BJ (cell line): ENCODE measurements around the gene MRPL9. TPM values are rescaled to one million over a fixed set of nuclear protein-coding genes. Genes with fewer than 3 reads are reported as not detected.

ENCODE experiments used
- CTCF ChIA-PET: fragments of 350-600 bp; formaldehyde crosslinking; extraction: SDS; loops from one replicate; lab custom pipeline; 2021; ENCODE audit warnings: antibody characterized with exemption, inconsistent platforms; lab: Yijun Ruan, JAX
- POLR2A ChIA-PET: fragments of 300-600 bp; sonication (Branson Sonifier 250); formaldehyde crosslinking; extraction: SDS; loops from one replicate; lab custom pipeline; 2021; ENCODE audit warnings: antibody characterized with exemption; lab: Charles Lee
- DNase-seq: peaks from one replicate; pipeline ENCODE4 v3.0.0-alpha.2; 2011; ENCODE audit warnings: low read depth
- H3K27me3 ChIP-seq: 2 replicates; pipeline ENCODE4 v1.6.0; 2011; ENCODE audit warnings: low read length; ENCODE audit not compliant: control insufficient read depth, insufficient read depth
- H3K36me3 ChIP-seq: 2 replicates; pipeline ENCODE4 v1.5.1; 2011; ENCODE audit warnings: low read length; ENCODE audit not compliant: control insufficient read depth, insufficient read depth
- H3K4me3 ChIP-seq: 2 replicates; pipeline ENCODE4 v1.5.1; 2011; ENCODE audit warnings: low read depth, mild to moderate bottlenecking, control low read depth, low read length
- CTCF ChIP-seq: IDR thresholded peaks from 2 replicates; pipeline ENCODE4 v1.5.1; 2011; ENCODE audit warnings: low read depth, mild to moderate bottlenecking, control low read depth, inconsistent platforms, low read length, moderate library complexity; ENCODE audit not compliant: insufficient read depth
- polyA plus RNA-seq: library from polyadenylated mRNA; depleted of rRNA; stranded (reverse); fragments of >200 nt; gene quantifications from 2 replicates; pipeline ENCODE4 v1.2.3, GENCODE V29; 2011

Gene MRPL9
- polyA plus RNA-seq, 1 experiment: 89.6 TPM

GRCh38 chr1:151807766-151808165 lies 44.5 kb upstream of the MRPL9 start:
- ChIA-PET CTCF (no interaction called here), POLR2A (no interaction called here)
- H3K4me3 ChIP-seq: no peak overlapping the region
- no peaks in the 10 kb centered on the region for H3K36me3 ChIP-seq
- TF ChIP-seq CTCF: no peak
- peaks cover 30% of the 10 kb centered on the region for H3K27me3 ChIP-seq
- no peak for DNase-seq

- DNase-seq: no peak
- Histone ChIP-seq H3K27me3 (peaks cover 32% of the 10 kb centered on the region), H3K36me3 (no peaks in the 10 kb centered on the region), H3K4me3 (no peak overlapping the region)
- CTCF ChIA-PET: no interaction called here
- POLR2A ChIA-PET: no interaction called here
- TF ChIP-seq CTCF: no peak
These were observed 43.8 kb upstream of the MRPL9 start for GRCh38 chr1:151807131-151807530.

GRCh38 chr1:151806170-151806569 lies 42.9 kb upstream of the MRPL9 start:
- Histone ChIP-seq H3K4me3 (no peak overlapping the region), H3K36me3 (no peaks in the 10 kb centered on the region), H3K27me3 (peaks cover 34% of the 10 kb centered on the region)
- TF ChIP-seq CTCF: no peak
- DNase-seq: no peak
- CTCF ChIA-PET: no interaction called here
- POLR2A ChIA-PET: no interaction called here

- Histone ChIP-seq H3K36me3 (no peaks in the 10 kb centered on the region), H3K4me3 (no peak within 1 kb of the TSS), H3K27me3 (peaks cover 36% of the 10 kb centered on the region)
- ChIA-PET CTCF (no interaction called here), POLR2A (no interaction called here)
- no peak for TF ChIP-seq CTCF
- no peak for DNase-seq
These were observed 41.9 kb upstream of the MRPL9 start, which contains the start of gene LINGO4 for GRCh38 chr1:151805066-151805820. Gene LINGO4, minus strand, starts transcription at chr1:151805419. Its CDS starts 2,715 bp downstream, at chr1:151802704.

- POLR2A ChIA-PET: no interaction called here
- TF ChIP-seq CTCF: no peak
- CTCF ChIA-PET: no interaction called here
- Histone ChIP-seq H3K27me3 (peaks cover 39% of the 10 kb centered on the region), H3K4me3 (no peak overlapping the region), H3K36me3 (no peaks in the 10 kb centered on the region)
- no peak for DNase-seq
These were observed 40.6 kb upstream of the MRPL9 start for GRCh38 chr1:151803915-151804314.
